ENCODE results near the gene ENPP1. TPM values are rescaled to one million over a fixed set of nuclear protein-coding genes. Genes with fewer than 3 reads are reported as not detected.

Gene ENPP1
- total RNA-seq, 1 experiment from 2014 or later, result 4.1 TPM

GRCh38 chr6:131764350-131764749 is 43.5 kb upstream of the ENPP1 start:
- POLR2A ChIA-PET (ENCODE audit: unreplicated experiment), result no interaction called here
- H3K4me1 ChIP-seq (replicated peaks; ENCODE audit: insufficient read depth), result no peaks in the 10 kb centered on the region
- H3K9me3 ChIP-seq (ENCODE audit: insufficient read depth, low read depth), result no peaks in the 10 kb centered on the region
- no peaks in the 10 kb centered on the region for H3K9me2 ChIP-seq (ENCODE audit: insufficient read depth)
- H3F3A ChIP-seq (ENCODE audit: insufficient read depth, low read depth), result no peaks in the 10 kb centered on the region
- no TSS peak for BruUV-seq (replicated peaks)
- CTCF ChIA-PET, result no interaction called here
- TF ChIP-seq EZH2 (IDR thresholded peaks at IDR 0.05; ENCODE audit: low read depth), result no peak
- TF ChIP-seq CTCF (conservative IDR thresholded peaks at IDR 0.05), result no peak
- no peaks in the 10 kb centered on the region for H3K27me3 ChIP-seq (ENCODE audit: insufficient read depth, low read depth)
- intact Hi-C loops (cut with micrococcal nuclease; ENCODE audit: unreplicated experiment), result no loop called here
- H4K20me1 ChIP-seq (ENCODE audit: insufficient read depth), result no peaks in the 10 kb centered on the region
- H3K4me3 ChIP-seq, result no peak overlapping the region
- H3K79me2 ChIP-seq (ENCODE audit: low read depth), result no peaks in the 10 kb centered on the region
- no peak overlapping the region for H3K27ac ChIP-seq
- no peaks in the 10 kb centered on the region for H3K36me3 ChIP-seq (ENCODE audit: low read depth)
- DNase-seq, result no peak
- H3K4me2 ChIP-seq, result no peak overlapping the region
- H2AFZ ChIP-seq, result no peak overlapping the region; the same call in 1 of the 2 replicates

GRCh38 chr6:131765081-131765803 is 42.6 kb upstream of the ENPP1 start:
- intact Hi-C loops (cut with micrococcal nuclease; ENCODE audit: unreplicated experiment), result no loop called here
- no TSS peak for BruUV-seq (replicated peaks)
- no peaks in the 10 kb centered on the region for H3K4me1 ChIP-seq (replicated peaks; ENCODE audit: insufficient read depth)
- H3F3A ChIP-seq (ENCODE audit: insufficient read depth, low read depth), result no peaks in the 10 kb centered on the region
- no peak for DNase-seq
- POLR2A ChIA-PET (ENCODE audit: unreplicated experiment), result no interaction called here
- no peaks in the 10 kb centered on the region for H3K9me3 ChIP-seq (ENCODE audit: insufficient read depth, low read depth)
- CTCF ChIA-PET, result no interaction called here
- H3K4me2 ChIP-seq, result no peak overlapping the region
- H3K79me2 ChIP-seq (ENCODE audit: low read depth), result no peaks in the 10 kb centered on the region
- no peaks in the 10 kb centered on the region for H3K27me3 ChIP-seq (ENCODE audit: insufficient read depth, low read depth)
- H3K27ac ChIP-seq, result no peak overlapping the region
- no peaks in the 10 kb centered on the region for H3K9me2 ChIP-seq (ENCODE audit: insufficient read depth)
- TF ChIP-seq EZH2 (IDR thresholded peaks at IDR 0.05; ENCODE audit: low read depth) (no peak), CTCF (conservative IDR thresholded peaks at IDR 0.05) (no peak)
- no peak overlapping the region for H3K4me3 ChIP-seq
- H2AFZ ChIP-seq, result no peak overlapping the region
- no peaks in the 10 kb centered on the region for H4K20me1 ChIP-seq (ENCODE audit: insufficient read depth)
- H3K36me3 ChIP-seq (ENCODE audit: low read depth), result no peaks in the 10 kb centered on the region

DNA sequence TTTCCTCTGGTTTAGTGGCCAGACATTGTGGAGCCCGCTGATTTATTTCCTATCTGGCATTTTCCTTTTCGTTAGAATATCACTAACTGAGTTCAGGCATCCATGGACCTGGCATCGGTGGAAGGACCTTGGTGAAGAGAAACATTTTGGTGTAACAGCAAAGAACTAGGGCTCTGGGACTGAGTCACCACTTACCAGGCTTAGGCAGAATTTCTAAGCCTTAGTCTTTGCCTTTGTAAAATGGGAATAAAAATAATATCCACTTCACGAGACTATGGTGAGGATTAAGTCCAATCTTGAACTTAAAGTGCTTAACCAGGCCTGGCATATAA is 42.0 kb upstream of the ENPP1 start:
- CTCF ChIA-PET, result no interaction called here
- no peak for TF ChIP-seq EZH2 (IDR thresholded peaks at IDR 0.05; ENCODE audit: low read depth)

GRCh38 chr6:131766631-131767030 is 41.2 kb upstream of the ENPP1 start:
- intact Hi-C loops (cut with micrococcal nuclease; ENCODE audit: unreplicated experiment), result no loop called here
- no peak overlapping the region for H2AFZ ChIP-seq
- no peaks in the 10 kb centered on the region for H3K9me3 ChIP-seq (ENCODE audit: insufficient read depth, low read depth)
- DNase-seq, result no peak
- no peaks in the 10 kb centered on the region for H3K36me3 ChIP-seq (ENCODE audit: low read depth)
- no peaks in the 10 kb centered on the region for H3K79me2 ChIP-seq (ENCODE audit: low read depth)
- no TSS peak for BruUV-seq (replicated peaks)
- H3K4me3 ChIP-seq, result no peak overlapping the region
- no peak overlapping the region for H3K27ac ChIP-seq
- POLR2A ChIA-PET (ENCODE audit: unreplicated experiment), result interaction anchor here (0.7 kb wide), 1 partner anchor 450 kb away, joined by 5 read pairs; no protein-coding TSS in a partner anchor
- TF ChIP-seq CTCF (conservative IDR thresholded peaks at IDR 0.05) (no peak), EZH2 (IDR thresholded peaks at IDR 0.05; ENCODE audit: low read depth) (no peak)
- no peaks in the 10 kb centered on the region for H4K20me1 ChIP-seq (ENCODE audit: insufficient read depth)
- CTCF ChIA-PET, result no interaction called here
- H3K4me2 ChIP-seq, result no peak overlapping the region
- no peaks in the 10 kb centered on the region for H3K4me1 ChIP-seq (replicated peaks; ENCODE audit: insufficient read depth)
- no peaks in the 10 kb centered on the region for H3K9me2 ChIP-seq (ENCODE audit: insufficient read depth)
- no peaks in the 10 kb centered on the region for H3K27me3 ChIP-seq (ENCODE audit: insufficient read depth, low read depth)
- no peaks in the 10 kb centered on the region for H3F3A ChIP-seq (ENCODE audit: insufficient read depth, low read depth)

More for the DNA sequence above, 42.0 kb upstream of the ENPP1 start:
- no peaks in the 10 kb centered on the region for H3K36me3 ChIP-seq (ENCODE audit: low read depth)
- intact Hi-C loops (cut with micrococcal nuclease; ENCODE audit: unreplicated experiment), result no loop called here
- H3K9me3 ChIP-seq (ENCODE audit: insufficient read depth, low read depth), result no peaks in the 10 kb centered on the region
- no TSS peak for BruUV-seq (replicated peaks)
- no peaks in the 10 kb centered on the region for H3K27me3 ChIP-seq (ENCODE audit: insufficient read depth, low read depth)
- H4K20me1 ChIP-seq (ENCODE audit: insufficient read depth), result no peaks in the 10 kb centered on the region
- no peaks in the 10 kb centered on the region for H3K4me1 ChIP-seq (replicated peaks; ENCODE audit: insufficient read depth)
- POLR2A ChIA-PET (ENCODE audit: unreplicated experiment), result no interaction called here
- H3K4me2 ChIP-seq, result no peak overlapping the region
- H2AFZ ChIP-seq, result no peak overlapping the region
- no peak overlapping the region for H3K27ac ChIP-seq
- no peaks in the 10 kb centered on the region for H3K79me2 ChIP-seq (ENCODE audit: low read depth)
- no peak for DNase-seq
- H3K4me3 ChIP-seq, result no peak overlapping the region
- H3K9me2 ChIP-seq (ENCODE audit: insufficient read depth), result no peaks in the 10 kb centered on the region
- H3F3A ChIP-seq (ENCODE audit: insufficient read depth, low read depth), result no peaks in the 10 kb centered on the region
